Neural cell (in vitro differentiated cells): ENCODE data around the gene ACACA. TPM values are rescaled to one million over a fixed set of nuclear protein-coding genes. Genes with fewer than 3 reads are reported as not detected.

Experiments
- H2AFZ ChIP-seq: fragments of 200-600, 300-800 bp; sonication (generic), shearing (Covaris generic); 2 replicates; pipeline ENCODE4 v1.6.0; 2014; ENCODE audit warnings: low read depth, mild to moderate bottlenecking, antibody characterized with exemption, low read length, moderate library complexity
- H3F3A ChIP-seq: fragments of 200-600 bp; shearing (Covaris generic); 2 replicates; pipeline ENCODE4 v1.6.1; 2016; ENCODE audit warnings: mild to moderate bottlenecking, moderate library complexity, mixed read lengths, antibody characterized with exemption, low read length; ENCODE audit not compliant: insufficient read depth, poor library complexity, severe bottlenecking
- H3K27ac ChIP-seq: fragments of 200-600, 300-800 bp; sonication (generic), shearing (Covaris generic); 2 replicates; pipeline ENCODE4 v1.5.1; 2014; ENCODE audit warnings: mild to moderate bottlenecking, low read length, moderate library complexity
- H3K27me3 ChIP-seq: fragments of 300-800, 200-600 bp; sonication (generic), shearing (Covaris generic); 2 replicates; pipeline ENCODE4 v1.6.0; 2014; ENCODE audit warnings: mild to moderate bottlenecking, low read depth, low read length, moderate library complexity; ENCODE audit not compliant: insufficient read depth
- H3K36me3 ChIP-seq: fragments of 300-800, 200-600 bp; sonication (generic), shearing (Covaris generic); 2 replicates; pipeline ENCODE4 v1.5.1; 2014; ENCODE audit warnings: mild to moderate bottlenecking, antibody characterized with exemption, low read length, moderate library complexity; ENCODE audit not compliant: insufficient read depth
- H3K4me2 ChIP-seq: fragments of 300-800, 200-600 bp; sonication (generic), shearing (Covaris generic); 2 replicates; pipeline ENCODE4 v1.6.0; 2014; ENCODE audit warnings: mild to moderate bottlenecking, low read length
- H3K4me3 ChIP-seq: fragments of 300-800, 200-600 bp; sonication (generic), shearing (Covaris generic); 2 replicates; pipeline ENCODE4 v1.5.1; 2014; ENCODE audit warnings: mild to moderate bottlenecking, low read length, moderate library complexity
- H3K79me2 ChIP-seq: fragments of 200-600 bp; shearing (Covaris generic); replicated peaks from 2 replicates; pipeline ENCODE4 v1.6.0; 2014; ENCODE audit warnings: mild to moderate bottlenecking, low read length, moderate library complexity; ENCODE audit not compliant: insufficient read depth
- H3K9ac ChIP-seq: fragments of 300-800, 200-600 bp; sonication (generic), shearing (Covaris generic); 2 replicates; pipeline ENCODE4 v1.6.1; 2016; ENCODE audit warnings: mild to moderate bottlenecking, low read length, mixed read lengths
- H3K9me2 ChIP-seq: fragments of 200-600 bp; shearing (Covaris generic); 2 replicates; pipeline ENCODE4 v1.6.1; 2016; ENCODE audit warnings: mild to moderate bottlenecking, low read length, mixed read lengths; ENCODE audit not compliant: insufficient read depth
- H3K9me3 ChIP-seq: fragments of 200-600, 300-800 bp; sonication (generic), shearing (Covaris generic); 2 replicates; pipeline ENCODE4 v1.6.1; 2016; ENCODE audit warnings: mild to moderate bottlenecking, mixed run types, low read length, moderate library complexity, mixed read lengths
- H4K20me1 ChIP-seq: fragments of 200-600 bp; shearing (Covaris generic); 2 replicates; pipeline ENCODE4 v1.6.1; 2016; ENCODE audit warnings: mild to moderate bottlenecking, mixed run types; ENCODE audit not compliant: insufficient read depth
- EP300 ChIP-seq: fragments of 450-650 bp; conservative IDR thresholded peaks from 2 replicates; pipeline ENCODE4 v1.6.1; 2014; ENCODE audit warnings: antibody characterized with exemption, mild to moderate bottlenecking, moderate library complexity; ENCODE audit not compliant: poor library complexity, severe bottlenecking
- EZH2 ChIP-seq: fragments of 200-600, 300-800 bp; shearing (Covaris generic), sonication (generic); IDR thresholded peaks from 2 replicates; pipeline ENCODE4 v1.6.1; 2014; ENCODE audit warnings: antibody characterized with exemption, low read length, borderline replicate concordance, mild to moderate bottlenecking; ENCODE audit not compliant: insufficient read depth, poor library complexity, severe bottlenecking
- MXI1 ChIP-seq: fragments of 450-650 bp; conservative IDR thresholded peaks from 2 replicates; pipeline ENCODE4 v1.6.1; 2014; ENCODE audit warnings: antibody characterized with exemption, mild to moderate bottlenecking; ENCODE audit not compliant: poor library complexity, severe bottlenecking
- POLR2AphosphoS5 ChIP-seq: IDR thresholded peaks from 2 replicates; pipeline ENCODE4 v1.6.1; 2012
- RAD21 ChIP-seq: fragments of 450-650 bp; conservative IDR thresholded peaks from 2 replicates; pipeline ENCODE4 v1.6.1; 2014; ENCODE audit warnings: antibody characterized with exemption, mild to moderate bottlenecking, moderate library complexity
- REST ChIP-seq: IDR thresholded peaks from 2 replicates; pipeline ENCODE4 v1.6.1; 2012; ENCODE audit warnings: borderline replicate concordance
- SMC3 ChIP-seq: fragments of 450-650 bp; conservative IDR thresholded peaks from 2 replicates; pipeline ENCODE4 v1.6.1; 2014; ENCODE audit warnings: antibody characterized with exemption, mild to moderate bottlenecking, moderate library complexity; ENCODE audit not compliant: poor library complexity
- TAF1 ChIP-seq: IDR thresholded peaks from 2 replicates; pipeline ENCODE4 v1.6.1; 2012; ENCODE audit warnings: low read depth
- polyA plus RNA-seq: library from polyadenylated mRNA; depleted of rRNA; stranded (reverse); fragments of >200 nt; gene quantifications from 2 replicates; pipeline ENCODE4 v1.2.3, GENCODE V29; 2014
- TF ChIP-seq, protein P1 (sequence below): fragments of 450-650 bp; IDR thresholded peaks from 2 replicates; pipeline ENCODE4 v1.5.1; 2014; ENCODE audit warnings: antibody characterized with exemption, mild to moderate bottlenecking, moderate library complexity; ENCODE audit not compliant: poor library complexity, severe bottlenecking

Gene ACACA
- polyA plus RNA-seq, 1 donor from 2014 or later, result 38.4 TPM

- Histone ChIP-seq H2AFZ (no peak overlapping the region), H3K27ac (no peak overlapping the region), H3K4me3 (no peak overlapping the region), H3K9me2 (no peaks in the 10 kb centered on the region), H3K27me3 (no peaks in the 10 kb centered on the region), H3F3A (no peaks in the 10 kb centered on the region), H3K9me3 (no peaks in the 10 kb centered on the region), H3K79me2 (no peaks in the 10 kb centered on the region), H3K36me3 (no peaks in the 10 kb centered on the region), H4K20me1 (no peaks in the 10 kb centered on the region), H3K4me2 (no peak overlapping the region), H3K9ac (no peak overlapping the region)
- TF ChIP-seq, protein P1, sequence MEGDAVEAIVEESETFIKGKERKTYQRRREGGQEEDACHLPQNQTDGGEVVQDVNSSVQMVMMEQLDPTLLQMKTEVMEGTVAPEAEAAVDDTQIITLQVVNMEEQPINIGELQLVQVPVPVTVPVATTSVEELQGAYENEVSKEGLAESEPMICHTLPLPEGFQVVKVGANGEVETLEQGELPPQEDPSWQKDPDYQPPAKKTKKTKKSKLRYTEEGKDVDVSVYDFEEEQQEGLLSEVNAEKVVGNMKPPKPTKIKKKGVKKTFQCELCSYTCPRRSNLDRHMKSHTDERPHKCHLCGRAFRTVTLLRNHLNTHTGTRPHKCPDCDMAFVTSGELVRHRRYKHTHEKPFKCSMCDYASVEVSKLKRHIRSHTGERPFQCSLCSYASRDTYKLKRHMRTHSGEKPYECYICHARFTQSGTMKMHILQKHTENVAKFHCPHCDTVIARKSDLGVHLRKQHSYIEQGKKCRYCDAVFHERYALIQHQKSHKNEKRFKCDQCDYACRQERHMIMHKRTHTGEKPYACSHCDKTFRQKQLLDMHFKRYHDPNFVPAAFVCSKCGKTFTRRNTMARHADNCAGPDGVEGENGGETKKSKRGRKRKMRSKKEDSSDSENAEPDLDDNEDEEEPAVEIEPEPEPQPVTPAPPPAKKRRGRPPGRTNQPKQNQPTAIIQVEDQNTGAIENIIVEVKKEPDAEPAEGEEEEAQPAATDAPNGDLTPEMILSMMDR, result no peak
- no peak for TF ChIP-seq POLR2AphosphoS5
- TF ChIP-seq SMC3, result no peak
- TF ChIP-seq RAD21, result no peak
- TF ChIP-seq MXI1, result no peak
- TF ChIP-seq TAF1, result no peak
- TF ChIP-seq REST, result no peak
- TF ChIP-seq EZH2, result no peak
- no peak for TF ChIP-seq EP300
Observed at GRCh38 chr17:37179893-37180292, 226.7 kb downstream of the ACACA start.

GRCh38 chr17:37177254-37177870 lies 229.3 kb downstream of the ACACA start:
- no peak overlapping the region for H3K27ac ChIP-seq

More at GRCh38 chr17:37177254-37177870, 229.3 kb downstream of the ACACA start:
- H3K27me3 ChIP-seq, result no peaks in the 10 kb centered on the region
- H3K4me2 ChIP-seq, result no peak overlapping the region
- no peaks in the 10 kb centered on the region for H3K36me3 ChIP-seq
- H3K9me3 ChIP-seq, result no peaks in the 10 kb centered on the region
- H3F3A ChIP-seq, result no peaks in the 10 kb centered on the region
- no peaks in the 10 kb centered on the region for H3K9me2 ChIP-seq
- no peak overlapping the region for H2AFZ ChIP-seq
- H3K79me2 ChIP-seq, result no peaks in the 10 kb centered on the region
- no peaks in the 10 kb centered on the region for H4K20me1 ChIP-seq
- no peak overlapping the region for H3K4me3 ChIP-seq
- TF ChIP-seq MXI1 (no peak), RAD21 (no peak), EP300 (no peak), EZH2 (no peak)
- TF ChIP-seq, protein P1, result no peak
- no peak overlapping the region for H3K9ac ChIP-seq
